Measurements from ENCODE around the gene MICU2. TPM values are rescaled to one million over a fixed set of nuclear protein-coding genes. Genes with fewer than 3 reads are reported as not detected.

MICU2 gene
- total RNA-seq, 4 donors from 2014 or later = 31.6 to 39.5 (median 36.0) TPM

- TF ChIP-seq POLR2A (IDR thresholded peaks at IDR 0.05; ENCODE audit: low read depth) (no peak), POLR2AphosphoS5 (IDR thresholded peaks at IDR 0.05) (no peak), CTCF (IDR thresholded peaks at IDR 0.05) (no peak), EP300 (IDR thresholded peaks at IDR 0.05) (no peak)
- intact Hi-C loops (cut with DNase I) = no loop called here
- WGBS = 91% methylated on average over 13 of the region's 13 CpGs
- Histone ChIP-seq H3K4me3 (no peak overlapping the region), H3K9me3 (no peaks in the 10 kb centered on the region), H3K27ac (replicated peaks in 1 of 4) (no peak overlapping the region), H3K4me1 (no peaks in the 10 kb centered on the region), H3K27me3 (peaks cover 0 to 16% (median 0%) of the 10 kb centered on the region in 4 donors), H3K36me3 (no peaks in the 10 kb centered on the region)
- DNase-seq (ENCODE audit: extremely low spot score) = no peak
These were observed 33.3 kb upstream of the MICU2 start for GRCh38 chr13:21637296-21637695.

- Histone ChIP-seq H3K4me1 (no peaks in the 10 kb centered on the region), H3K4me3 (no peak overlapping the region)
- whole genome bisulfite sequencing = 60% methylated on average over 3 of the region's 3 CpGs
These were observed 32.7 kb upstream of the MICU2 start for GRCh38 chr13:21636656-21637055.

GRCh38 chr13:21632196-21632595 is 28.2 kb upstream of the MICU2 start:
- no peak overlapping the region for H3K27ac ChIP-seq (replicated peaks in 1 of 4)
- H3K36me3 ChIP-seq = no peaks in the 10 kb centered on the region
- peaks cover 0 to 12% (median 3%) of the 10 kb centered on the region in 4 donors for H3K9me3 ChIP-seq
- DNase-seq (ENCODE audit: extremely low spot score) = no peak
- intact Hi-C loops (cut with DNase I) = no loop called here
- no peak for TF ChIP-seq POLR2AphosphoS5 (IDR thresholded peaks at IDR 0.05)
- no peak for TF ChIP-seq POLR2A (IDR thresholded peaks at IDR 0.05; ENCODE audit: low read depth)
- TF ChIP-seq EP300 (IDR thresholded peaks at IDR 0.05) = no peak
- no peak for TF ChIP-seq CTCF (IDR thresholded peaks at IDR 0.05)
- peaks cover 0 to 7% (median 0%) of the 10 kb centered on the region in 4 donors for H3K27me3 ChIP-seq
- no peak overlapping the region for H3K4me3 ChIP-seq
- H3K4me1 ChIP-seq = no peaks in the 10 kb centered on the region

More at GRCh38 chr13:21636656-21637055, 32.7 kb upstream of the MICU2 start:
- Histone ChIP-seq H3K9me3 (peaks cover 0 to 2% (median 0%) of the 10 kb centered on the region in 4 donors), H3K27ac (replicated peaks in 1 of 4) (no peak overlapping the region), H3K27me3 (peaks cover 0 to 16% (median 0%) of the 10 kb centered on the region in 4 donors), H3K36me3 (no peaks in the 10 kb centered on the region)
- TF ChIP-seq EP300 (IDR thresholded peaks at IDR 0.05) (no peak), POLR2A (IDR thresholded peaks at IDR 0.05; ENCODE audit: low read depth) (no peak), POLR2AphosphoS5 (IDR thresholded peaks at IDR 0.05) (no peak), CTCF (IDR thresholded peaks at IDR 0.05) (no peak)
- intact Hi-C loops (cut with DNase I) = no loop called here
- no peak for DNase-seq (ENCODE audit: extremely low spot score)

GRCh38 chr13:21625366-21625765 is 21.4 kb upstream of the MICU2 start:
- H3K4me3 ChIP-seq = no peak overlapping the region
- H3K9me3 ChIP-seq = peaks cover 0 to 3% (median 0%) of the 10 kb centered on the region in 4 donors
- no peaks in the 10 kb centered on the region for H3K4me1 ChIP-seq
- H3K27ac ChIP-seq (replicated peaks in 1 of 4) = no peak overlapping the region
- TF ChIP-seq EP300 (IDR thresholded peaks at IDR 0.05) (no peak), POLR2AphosphoS5 (IDR thresholded peaks at IDR 0.05) (no peak), CTCF (IDR thresholded peaks at IDR 0.05) (no peak), POLR2A (IDR thresholded peaks at IDR 0.05; ENCODE audit: low read depth) (no peak)
- no peaks in the 10 kb centered on the region for H3K36me3 ChIP-seq
- intact Hi-C loops (cut with DNase I) = no loop called here
- WGBS = 62% methylated on average over 8 of the region's 8 CpGs
- no peak for DNase-seq (ENCODE audit: extremely low spot score)
- peaks cover 0 to 6% (median 0%) of the 10 kb centered on the region in 4 donors for H3K27me3 ChIP-seq

- Histone ChIP-seq H3K27ac (replicated peaks in 1 of 4) (no peak overlapping the region), H3K4me1 (no peaks in the 10 kb centered on the region), H3K4me3 (no peak overlapping the region), H3K27me3 (peaks cover 0 to 15% (median 2%) of the 10 kb centered on the region in 4 donors), H3K36me3 (no peaks in the 10 kb centered on the region), H3K9me3 (no peaks in the 10 kb centered on the region)
- intact Hi-C loops (cut with DNase I) = no loop called here
- 45% methylated on average over 3 of the region's 3 CpGs for WGBS
- no peak for DNase-seq (ENCODE audit: extremely low spot score)
- TF ChIP-seq POLR2A (IDR thresholded peaks at IDR 0.05; ENCODE audit: low read depth) (no peak), EP300 (IDR thresholded peaks at IDR 0.05) (no peak), CTCF (IDR thresholded peaks at IDR 0.05) (no peak), POLR2AphosphoS5 (IDR thresholded peaks at IDR 0.05) (no peak)
These were observed 16.9 kb upstream of the MICU2 start for GRCh38 chr13:21620861-21621260.
